ENCODE data around the gene ECHS1.

ECHS1 gene

GRCh38 chr10:133405844-133406527 is 32.8 kb upstream of the ECHS1 start:
- in situ Hi-C loops (cut with MboI; ENCODE audit: low sequenced_read_pairs, unreplicated experiment) = no loop called here
- TF ChIP-seq CTCF (IDR thresholded peaks at IDR 0.05; ENCODE audit: borderline replicate concordance, control extremely low read depth, extremely low read depth, insufficient read depth, missing control alignments) = no peak
- no peak for DNase-seq (ENCODE audit: low spot score)

- no peak for DNase-seq (ENCODE audit: low spot score)
- TF ChIP-seq CTCF (IDR thresholded peaks at IDR 0.05; ENCODE audit: borderline replicate concordance, control extremely low read depth, extremely low read depth, insufficient read depth, missing control alignments) = no peak
- in situ Hi-C loops (cut with MboI; ENCODE audit: low sequenced_read_pairs, unreplicated experiment) = no loop called here
Measured at GRCh38 chr10:133405272-133405671, 32.1 kb upstream of the ECHS1 start.

- DNase-seq (ENCODE audit: low spot score) = no peak
- no peak for TF ChIP-seq CTCF (IDR thresholded peaks at IDR 0.05; ENCODE audit: borderline replicate concordance, control extremely low read depth, extremely low read depth, insufficient read depth, missing control alignments)
- in situ Hi-C loops (cut with MboI; ENCODE audit: low sequenced_read_pairs, unreplicated experiment) = no loop called here
Measured at GRCh38 chr10:133403784-133404183, 30.6 kb upstream of the ECHS1 start.

- in situ Hi-C loops (cut with MboI; ENCODE audit: low sequenced_read_pairs, unreplicated experiment) = no loop called here
- TF ChIP-seq CTCF (IDR thresholded peaks at IDR 0.05; ENCODE audit: borderline replicate concordance, control extremely low read depth, extremely low read depth, insufficient read depth, missing control alignments) = no peak
- no peak for DNase-seq (ENCODE audit: low spot score)
Measured at GRCh38 chr10:133403359-133403758, 30.2 kb upstream of the ECHS1 start.

GRCh38 chr10:133401981-133402725 is 29.0 kb upstream of the ECHS1 start:
- no peak for DNase-seq (ENCODE audit: low spot score)
- no peak for TF ChIP-seq CTCF (IDR thresholded peaks at IDR 0.05; ENCODE audit: borderline replicate concordance, control extremely low read depth, extremely low read depth, insufficient read depth, missing control alignments)
- in situ Hi-C loops (cut with MboI; ENCODE audit: low sequenced_read_pairs, unreplicated experiment) = no loop called here

GRCh38 chr10:133401500-133401899 is 28.3 kb upstream of the ECHS1 start:
- TF ChIP-seq CTCF (IDR thresholded peaks at IDR 0.05; ENCODE audit: borderline replicate concordance, control extremely low read depth, extremely low read depth, insufficient read depth, missing control alignments) = no peak
- in situ Hi-C loops (cut with MboI; ENCODE audit: low sequenced_read_pairs, unreplicated experiment) = no loop called here
- DNase-seq (ENCODE audit: low spot score) = peak; percentile 21

Measured in GM13976 (cell line).